GM21737 (cell line): ENCODE measurements around the gene GPAT2.
A peak's percentile ranks its signal among the peaks of the same experiment; 100 is the strongest.
"Not testable (repeated sequence)": the region's sequence is repeated elsewhere in the genome, so short reads cannot be mapped to it uniquely, and the experiment has no call there.

Experiments used
- ATAC-seq: cut with Tn5 transposase; IDR thresholded peaks from one replicate; pipeline ENCODE4 v1.9.1; 2021; ENCODE audit warnings: mild to moderate bottlenecking, moderate library complexity; ENCODE audit not compliant: unreplicated experiment

Gene GPAT2

GRCh38 chr2:96024336-96025193, 10.2 kb downstream of the GPAT2 start:
- no peak for ATAC-seq

GRCh38 chr2:96023701-96024100, 11.0 kb downstream of the GPAT2 start:
- not testable (repeated sequence) for ATAC-seq

GRCh38 chr2:96022701-96023447, 11.8 kb downstream of the GPAT2 start:
- ATAC-seq, result peak; percentile 50

- ATAC-seq, result not testable (repeated sequence)
These were observed 12.6 kb downstream of the GPAT2 start for GRCh38 chr2:96022126-96022525.

DNA sequence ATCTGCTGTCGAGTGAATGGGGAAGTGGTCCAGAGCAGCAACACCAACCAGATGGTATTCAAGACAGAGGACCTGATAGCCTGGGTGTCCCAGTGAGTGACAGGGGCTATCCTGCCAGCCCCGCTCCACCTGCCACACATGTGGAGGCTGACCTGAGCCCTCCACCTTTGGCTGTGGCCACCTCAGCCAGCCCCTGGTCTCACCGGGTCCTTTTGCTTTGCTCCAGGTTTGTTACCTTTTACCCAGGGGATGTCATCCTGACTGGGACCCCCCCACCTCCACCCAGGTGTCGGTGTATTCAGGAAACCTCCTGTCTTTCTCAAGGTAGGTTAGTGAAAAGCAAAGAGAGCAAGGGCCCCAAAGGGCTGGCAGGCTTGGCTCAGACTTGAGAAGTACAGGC, 13.6 kb downstream of the GPAT2 start:
- ATAC-seq, result not testable (repeated sequence)

DNA sequence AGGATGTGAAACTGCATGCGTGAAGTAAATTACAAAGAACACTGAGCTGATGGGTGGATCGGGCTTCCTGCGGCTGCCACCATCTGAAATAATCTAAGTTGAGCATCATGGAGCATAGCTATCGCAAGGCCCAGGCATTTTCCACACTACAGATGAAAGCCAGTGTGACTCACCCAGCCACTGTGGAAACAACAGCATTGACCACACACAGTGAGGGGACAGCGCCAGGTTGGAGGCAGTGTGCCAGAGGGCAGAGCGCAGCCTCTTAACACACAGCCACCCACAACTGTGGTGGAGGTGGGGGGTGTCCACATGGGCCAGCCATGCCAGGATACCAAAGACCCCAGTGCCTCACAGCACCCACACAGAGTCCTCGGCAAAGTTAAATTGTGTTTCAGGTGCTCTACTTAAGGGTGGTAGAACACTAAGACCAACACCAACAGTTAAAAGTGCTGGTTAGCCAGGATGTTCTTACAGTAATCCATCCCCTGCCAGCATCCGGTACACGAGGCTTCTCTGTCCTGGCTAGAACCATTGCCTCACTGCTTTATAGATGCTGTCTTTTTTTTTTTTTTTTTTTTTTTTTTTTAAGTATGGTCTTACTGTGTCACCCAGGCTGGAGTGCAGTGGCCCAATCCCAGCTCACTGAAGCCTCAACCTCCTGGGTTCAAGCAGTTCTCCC, 14.7 kb downstream of the GPAT2 start:
- ATAC-seq, result not testable (repeated sequence)

GRCh38 chr2:96016321-96016720, 18.4 kb downstream of the GPAT2 start:
- not testable (repeated sequence) for ATAC-seq

GRCh38 chr2:96012792-96013264, 21.9 kb downstream of the GPAT2 start:
- ATAC-seq, result not testable (repeated sequence)

- ATAC-seq, result not testable (repeated sequence)
These were observed 22.5 kb downstream of the GPAT2 start for GRCh38 chr2:96012086-96012791.

DNA sequence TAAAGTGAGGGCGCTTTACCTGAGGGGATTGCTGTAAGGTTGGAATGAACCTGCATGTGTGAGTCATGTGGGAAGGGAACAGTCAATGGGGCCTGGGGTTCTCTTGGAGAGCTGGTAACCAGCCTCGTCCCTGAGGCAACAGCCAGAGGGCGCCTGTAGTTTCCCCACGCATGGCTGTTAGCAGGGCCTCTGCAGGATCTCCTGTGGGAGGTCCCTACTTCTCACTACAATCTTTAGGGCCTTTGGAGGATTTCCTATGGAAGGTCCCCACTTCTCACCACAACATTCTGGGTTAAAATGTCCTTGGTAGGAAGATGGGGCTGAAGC, 23.6 kb downstream of the GPAT2 start:
- ATAC-seq, result peak; percentile 17

DNA sequence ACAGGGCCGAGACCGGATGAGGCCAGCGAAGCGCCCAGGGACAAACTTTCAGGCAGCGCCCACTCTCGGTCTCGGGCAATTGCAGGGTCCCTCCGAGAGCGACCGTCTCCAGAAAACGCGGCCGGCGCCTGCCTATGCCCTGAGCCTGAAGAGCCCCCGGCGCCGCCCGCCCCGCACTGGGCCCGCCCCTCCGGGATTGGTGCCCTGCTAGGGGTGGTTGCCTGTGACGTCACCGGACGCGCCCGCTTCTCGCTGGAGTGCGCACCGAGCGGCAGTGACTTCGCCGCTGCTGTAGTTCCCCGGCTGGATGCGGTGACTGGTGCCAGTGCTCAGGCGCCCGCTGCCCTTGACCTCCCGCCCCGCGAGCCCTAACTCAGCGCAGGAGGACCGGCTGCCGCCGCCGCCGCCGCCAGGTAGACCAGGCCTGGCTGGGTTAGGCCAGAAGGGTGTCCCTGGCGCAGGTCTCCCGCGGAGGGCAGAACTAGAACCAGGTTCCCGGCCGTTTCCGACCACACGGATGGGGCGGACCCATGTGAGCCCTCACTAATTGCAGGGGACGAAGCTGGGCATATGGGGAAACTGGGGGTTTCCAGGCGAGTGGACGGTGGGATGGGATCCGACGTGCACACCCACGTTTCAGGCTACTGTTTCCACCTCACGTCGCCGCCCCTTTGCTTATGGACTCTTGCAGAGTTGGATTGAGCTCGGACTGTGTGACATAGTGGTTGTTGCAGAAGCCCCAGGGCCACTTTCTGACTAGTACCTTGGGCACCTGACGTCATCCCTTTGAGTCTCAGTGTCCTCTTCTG, 24.2 kb downstream of the GPAT2 start:
- peak; percentile 98 for ATAC-seq

GRCh38 chr2:96009833-96010232, 24.9 kb downstream of the GPAT2 start:
- ATAC-seq, result not testable (repeated sequence)

- ATAC-seq, result not testable (repeated sequence)
These were observed 26.7 kb downstream of the GPAT2 start for GRCh38 chr2:96008051-96008450.

GRCh38 chr2:96006248-96006647, 28.5 kb downstream of the GPAT2 start:
- ATAC-seq, result not testable (repeated sequence)

DNA sequence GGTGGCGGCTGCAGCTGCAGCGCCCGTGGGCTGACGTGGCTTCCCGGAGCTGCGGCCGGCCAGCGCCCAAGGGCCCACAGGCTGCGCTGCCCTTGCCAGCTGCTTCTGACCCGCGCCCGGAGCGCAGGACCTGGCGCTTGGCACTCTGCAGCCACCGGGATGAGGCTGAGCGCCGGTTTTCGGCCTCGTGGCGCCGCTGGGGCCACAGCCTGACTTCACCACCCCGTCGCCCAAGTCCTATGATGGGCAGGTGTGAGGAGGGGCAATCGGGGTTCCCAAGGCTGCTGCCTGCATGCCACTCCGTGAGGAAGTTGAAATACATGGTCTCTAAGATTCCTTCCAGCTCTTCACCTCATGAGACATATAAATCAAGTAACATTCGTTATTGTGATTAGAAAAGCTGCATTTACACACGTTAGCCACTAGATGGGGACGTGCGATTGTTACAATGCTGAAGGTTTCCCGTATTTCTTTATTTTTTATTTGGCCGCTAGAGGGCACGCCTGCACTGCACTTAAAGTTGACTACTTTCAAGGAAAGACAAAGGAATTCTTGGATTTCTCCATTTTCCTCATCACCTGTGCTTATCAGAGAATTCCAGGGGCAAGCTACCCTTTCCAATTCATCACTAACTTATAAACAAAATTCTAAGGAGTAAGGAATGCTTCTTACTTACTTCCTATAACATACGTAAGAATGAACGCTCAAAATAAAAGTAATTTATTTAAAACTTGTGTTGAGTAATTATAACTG, 42.0 kb downstream of the GPAT2 start:
- ATAC-seq, result peak; percentile 50

GRCh38 chr2:95992102-95992501, 42.6 kb downstream of the GPAT2 start:
- peak; percentile 49 for ATAC-seq

GRCh38 chr2:95991351-95992094, 43.2 kb downstream of the GPAT2 start, which contains the start of gene ANKRD36C:
Gene ANKRD36C, minus strand, starts transcription at chr2:95991824. Its CDS starts 116 bp downstream, at chr2:95991708.
- peak; percentile 93 for ATAC-seq

DNA sequence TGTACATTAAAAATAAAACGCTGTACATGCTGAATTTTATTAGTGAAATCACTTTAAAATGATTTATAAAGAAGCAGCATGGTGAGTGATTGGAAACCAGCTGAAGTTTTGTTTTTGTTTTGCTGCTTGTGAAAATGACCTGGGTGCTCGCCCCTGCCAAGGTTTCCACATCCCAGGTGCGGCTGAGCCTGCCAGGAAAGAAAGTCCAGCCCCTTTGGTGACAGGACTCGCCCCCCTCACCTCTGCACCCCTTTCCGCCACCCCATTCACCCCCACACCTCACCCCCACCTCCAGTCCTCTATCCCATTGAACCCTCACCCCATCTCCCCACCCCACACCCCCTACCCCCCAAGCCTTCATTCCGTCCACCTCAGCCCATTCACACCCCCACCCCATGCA, 43.8 kb downstream of the GPAT2 start:
- not testable (repeated sequence) for ATAC-seq
